Type B pancreatic cell (in vitro differentiated cells): Measurements from ENCODE around the gene GALNS. TPM values are rescaled to one million over a fixed set of nuclear protein-coding genes. Genes with fewer than 3 reads are reported as not detected.

Experiments
- DNase-seq: peaks from one replicate; pipeline ENCODE4 v3.0.0; 2021; ENCODE audit warnings: mixed read lengths; ENCODE audit not compliant: unreplicated experiment; ENCODE audit errors: extremely low spot score
- H3K27ac Mint-ChIP-seq: 2 replicates; pipeline ENCODE4 v1.8.0; 2021; ENCODE audit warnings: mild to moderate bottlenecking, mixed read lengths
- H3K27me3 Mint-ChIP-seq: 2 replicates; pipeline ENCODE4 v1.8.0; 2021; ENCODE audit warnings: mixed read lengths
- H3K36me3 Mint-ChIP-seq: 2 replicates; pipeline ENCODE4 v1.8.0; 2021; ENCODE audit warnings: mixed read lengths
- H3K4me1 Mint-ChIP-seq: one replicate; pipeline ENCODE4 v1.8.0; 2021; ENCODE audit warnings: mixed read lengths; ENCODE audit not compliant: unreplicated experiment
- H3K4me3 Mint-ChIP-seq: 2 replicates; pipeline ENCODE4 v1.8.0; 2021; ENCODE audit warnings: mild to moderate bottlenecking, mixed read lengths
- H3K9me3 Mint-ChIP-seq: 2 replicates; pipeline ENCODE4 v1.8.0; 2021; ENCODE audit warnings: mixed read lengths
- total RNA-seq: library from RNA; stranded (reverse); gene quantifications from 2 replicates; pipeline ENCODE4 v1.2.1, GENCODE V29; 2021; ENCODE audit warnings: low replicate concordance
- TF ChIP-seq, protein P1 (sequence below): fragments of 200-600 bp; sonication (generic); conservative IDR thresholded peaks from 2 replicates; pipeline ENCODE4 v1.5.0; 2021; ENCODE audit warnings: antibody characterized with exemption, mild to moderate bottlenecking

The GALNS gene
- total RNA-seq, 1 donor from 2014 or later = 30.2 TPM

DNA sequence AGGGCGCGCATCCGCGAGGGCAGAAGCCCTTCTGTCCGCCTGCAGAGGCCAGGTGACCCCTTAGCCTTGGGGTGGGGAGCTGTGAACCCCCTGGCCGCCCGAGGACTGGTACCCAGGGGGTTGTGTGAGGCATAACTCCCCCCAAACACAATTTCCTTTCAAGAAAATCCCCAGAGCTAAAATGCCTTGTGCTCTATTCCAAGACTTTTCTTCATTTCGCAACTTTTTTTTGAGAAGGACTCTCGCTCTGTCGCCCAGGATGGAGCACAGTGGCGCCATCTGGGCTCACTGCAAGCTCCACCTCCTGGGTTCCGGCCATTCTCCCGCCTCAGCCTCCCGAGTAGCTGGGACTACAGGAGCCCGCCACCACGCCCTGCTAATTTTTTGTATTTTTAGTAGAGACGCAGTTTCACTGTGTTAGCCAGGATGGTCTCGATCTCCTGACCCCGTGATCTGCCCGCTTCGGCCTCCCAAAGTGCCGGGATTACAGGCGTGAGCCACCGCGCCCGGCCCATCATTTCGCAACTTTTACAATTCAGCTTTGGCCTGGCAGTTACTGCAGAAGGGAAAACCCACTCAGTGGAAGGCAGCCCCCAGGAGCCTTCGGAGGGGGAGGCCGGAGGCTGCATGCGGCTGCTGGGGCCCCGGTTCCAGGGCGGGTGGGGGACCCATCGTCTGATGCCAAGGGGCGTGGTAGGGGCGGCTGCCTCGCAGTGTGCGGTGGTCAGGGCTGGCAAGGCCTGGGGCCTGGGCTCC, 44.1 kb downstream of the GALNS start:
- Mint-ChIP-seq H3K36me3 (no peaks in the 10 kb centered on the region), H3K4me1 (peaks cover 3% of the 10 kb centered on the region), H3K27me3 (no peaks in the 10 kb centered on the region), H3K9me3 (no peaks in the 10 kb centered on the region), H3K4me3 (peak overlapping the region; percentile 86), H3K27ac (peak overlapping the region; percentile 91)
- TF ChIP-seq, protein P1, sequence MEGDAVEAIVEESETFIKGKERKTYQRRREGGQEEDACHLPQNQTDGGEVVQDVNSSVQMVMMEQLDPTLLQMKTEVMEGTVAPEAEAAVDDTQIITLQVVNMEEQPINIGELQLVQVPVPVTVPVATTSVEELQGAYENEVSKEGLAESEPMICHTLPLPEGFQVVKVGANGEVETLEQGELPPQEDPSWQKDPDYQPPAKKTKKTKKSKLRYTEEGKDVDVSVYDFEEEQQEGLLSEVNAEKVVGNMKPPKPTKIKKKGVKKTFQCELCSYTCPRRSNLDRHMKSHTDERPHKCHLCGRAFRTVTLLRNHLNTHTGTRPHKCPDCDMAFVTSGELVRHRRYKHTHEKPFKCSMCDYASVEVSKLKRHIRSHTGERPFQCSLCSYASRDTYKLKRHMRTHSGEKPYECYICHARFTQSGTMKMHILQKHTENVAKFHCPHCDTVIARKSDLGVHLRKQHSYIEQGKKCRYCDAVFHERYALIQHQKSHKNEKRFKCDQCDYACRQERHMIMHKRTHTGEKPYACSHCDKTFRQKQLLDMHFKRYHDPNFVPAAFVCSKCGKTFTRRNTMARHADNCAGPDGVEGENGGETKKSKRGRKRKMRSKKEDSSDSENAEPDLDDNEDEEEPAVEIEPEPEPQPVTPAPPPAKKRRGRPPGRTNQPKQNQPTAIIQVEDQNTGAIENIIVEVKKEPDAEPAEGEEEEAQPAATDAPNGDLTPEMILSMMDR = peak; percentile 6
- no peak for DNase-seq

DNA sequence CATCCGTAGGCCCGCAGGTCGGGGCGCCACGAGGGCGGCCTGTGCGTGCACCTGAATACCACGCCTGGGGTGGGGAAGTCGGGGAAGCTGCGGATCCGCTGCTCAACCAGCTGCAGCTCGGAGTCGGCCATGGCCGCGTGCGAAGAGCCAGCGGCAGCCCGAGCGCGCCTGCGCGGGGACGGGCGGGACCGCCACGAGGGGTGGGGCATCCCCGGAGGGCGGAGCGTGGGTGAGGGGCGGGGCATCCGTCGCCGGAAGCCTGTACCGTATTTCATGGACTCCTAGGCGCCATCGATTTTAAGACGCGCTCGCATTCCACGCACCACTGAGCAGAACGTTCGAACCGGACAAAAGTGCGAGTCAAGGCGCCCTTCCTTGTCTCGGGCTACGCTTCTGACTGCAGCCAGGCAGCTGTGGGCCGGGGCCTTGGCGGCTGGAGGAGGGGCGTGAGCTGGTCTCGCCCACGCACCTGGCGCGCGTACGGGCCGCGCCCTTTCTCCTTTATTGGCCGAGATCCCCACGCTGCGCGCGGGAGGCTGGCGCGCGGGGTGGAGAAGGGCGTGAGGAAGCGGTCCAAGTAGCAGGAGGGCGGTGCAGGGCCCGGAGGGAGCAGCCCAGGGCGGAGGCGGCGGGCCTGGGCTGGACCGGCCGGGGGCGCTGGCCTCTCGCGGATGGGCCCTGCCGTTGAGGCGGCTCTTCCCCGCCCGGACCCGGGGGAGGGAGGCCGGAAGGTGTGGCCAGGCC, 44.8 kb downstream of the GALNS start, which contains the start of gene APRT:
Gene APRT (minus strand): TSS at position 160 of the 744 bp plus-strand sequence. CDS start 29 bp downstream, at position 131.
- TF ChIP-seq, protein P1 = peak; percentile 60
- peak; percentile 99 for DNase-seq
- Mint-ChIP-seq H3K36me3 (no peaks in the 10 kb centered on the region), H3K4me3 (peak within 1 kb of the TSS; percentile 94), H3K27me3 (no peaks in the 10 kb centered on the region), H3K4me1 (peaks cover 3% of the 10 kb centered on the region), H3K27ac (peak within 1 kb of the TSS; percentile 96), H3K9me3 (no peaks in the 10 kb centered on the region)

DNA sequence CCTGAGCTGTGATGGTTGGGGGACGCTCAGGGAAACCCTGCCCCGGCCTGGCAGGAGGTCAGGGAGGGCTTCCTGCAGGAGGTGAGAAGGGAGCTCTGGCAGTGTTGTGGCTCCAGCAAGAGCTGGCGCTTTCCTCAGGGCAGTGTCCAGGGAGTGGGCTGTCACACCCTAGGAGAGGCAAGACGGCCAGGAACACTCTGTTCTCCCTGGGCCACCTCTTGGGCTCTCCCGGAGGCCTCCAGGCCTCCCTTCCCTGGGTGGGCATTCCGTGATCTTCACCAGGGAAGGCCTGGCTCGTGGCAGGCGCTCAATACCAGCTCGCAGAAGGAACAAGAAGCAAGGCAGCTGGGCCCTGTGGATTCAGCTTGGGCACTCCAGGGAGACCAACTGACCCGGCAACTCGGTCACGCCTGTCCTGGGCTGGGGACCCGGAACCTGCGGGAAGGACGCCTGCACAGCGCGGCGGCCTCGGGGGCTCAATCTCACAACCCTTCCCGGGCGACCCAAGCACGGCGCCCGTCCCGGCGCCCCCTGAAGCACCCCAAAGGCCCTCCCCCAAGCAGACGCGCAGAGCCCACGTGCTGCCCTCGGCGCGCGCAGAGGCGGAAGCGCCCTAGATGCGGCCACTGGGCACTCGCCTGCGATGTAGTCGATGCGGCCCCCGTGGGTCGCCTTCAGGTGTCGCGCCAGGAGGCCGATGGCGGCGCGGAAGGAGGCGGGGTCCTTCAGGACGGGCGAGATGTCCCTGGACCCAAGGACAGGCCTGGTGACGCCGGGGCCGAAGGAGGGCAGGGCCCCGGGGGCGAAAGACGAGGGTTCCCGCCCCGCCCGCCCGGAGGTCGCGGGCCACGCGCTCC, 45.6 kb downstream of the GALNS start:
- peak overlapping the region; percentile 90 for H3K4me3 Mint-ChIP-seq
- peak overlapping the region; percentile 76 for H3K27ac Mint-ChIP-seq

DNA sequence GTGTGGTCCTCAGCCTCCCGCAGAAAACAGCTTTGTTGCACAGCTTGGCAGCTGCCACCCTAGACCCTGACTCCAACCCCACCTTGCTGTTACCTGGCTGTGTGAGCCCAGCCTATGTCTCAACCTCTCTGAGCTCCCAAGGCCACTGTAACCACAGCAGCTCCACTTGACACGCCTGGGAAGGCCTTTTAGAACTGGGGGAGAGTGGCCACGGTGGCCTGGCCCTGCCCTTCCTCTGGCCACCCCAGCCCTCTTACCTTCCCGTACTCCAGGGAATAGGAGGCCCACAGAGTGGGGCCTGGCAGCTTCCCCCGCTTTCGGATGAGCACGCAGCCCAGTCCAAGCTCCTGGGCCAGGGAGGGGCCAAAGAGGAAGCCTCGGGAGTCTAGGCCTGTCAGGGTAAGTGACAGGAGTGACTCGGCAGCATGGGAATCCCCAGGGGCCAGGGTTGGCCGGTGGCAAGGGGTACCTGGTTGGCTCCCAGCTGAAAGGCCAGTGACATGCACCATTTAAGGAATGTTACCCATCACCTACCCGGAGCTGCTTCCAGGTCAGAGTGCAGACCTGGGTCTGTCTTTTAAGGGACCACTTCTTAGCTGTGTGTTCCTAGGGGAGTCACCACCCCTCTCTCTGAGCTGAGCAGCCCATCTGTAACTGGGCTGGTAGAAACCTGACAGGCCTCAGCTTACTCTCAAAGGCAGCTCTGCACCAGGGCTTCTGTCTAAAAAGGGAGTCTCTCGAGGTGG, 46.4 kb downstream of the GALNS start:
- H3K4me1 Mint-ChIP-seq = peaks cover 3% of the 10 kb centered on the region
- no peak for DNase-seq

More for the DNA sequence above, 45.6 kb downstream of the GALNS start:
- H3K9me3 Mint-ChIP-seq = no peaks in the 10 kb centered on the region
- TF ChIP-seq, protein P1 = no peak
- no peak for DNase-seq
- H3K4me1 Mint-ChIP-seq = peaks cover 3% of the 10 kb centered on the region
- no peaks in the 10 kb centered on the region for H3K27me3 Mint-ChIP-seq
- no peaks in the 10 kb centered on the region for H3K36me3 Mint-ChIP-seq

More for the DNA sequence above, 46.4 kb downstream of the GALNS start:
- TF ChIP-seq, protein P1 = no peak
- Mint-ChIP-seq H3K27me3 (no peaks in the 10 kb centered on the region), H3K27ac (peak overlapping the region; percentile 76), H3K4me3 (peak overlapping the region; percentile 90), H3K9me3 (no peaks in the 10 kb centered on the region), H3K36me3 (no peaks in the 10 kb centered on the region)
